ENCODE data around the gene SSX3. TPM values are rescaled to one million over a fixed set of nuclear protein-coding genes. Genes with fewer than 3 reads are reported as not detected.
"Not testable (repeated sequence)": the region's sequence is repeated elsewhere in the genome, so short reads cannot be mapped to it uniquely, and the experiment has no call there.

SSX3 gene, protein sequence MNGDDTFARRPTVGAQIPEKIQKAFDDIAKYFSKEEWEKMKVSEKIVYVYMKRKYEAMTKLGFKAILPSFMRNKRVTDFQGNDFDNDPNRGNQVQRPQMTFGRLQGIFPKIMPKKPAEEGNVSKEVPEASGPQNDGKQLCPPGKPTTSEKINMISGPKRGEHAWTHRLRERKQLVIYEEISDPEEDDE
- not detected for total RNA-seq

DNA sequence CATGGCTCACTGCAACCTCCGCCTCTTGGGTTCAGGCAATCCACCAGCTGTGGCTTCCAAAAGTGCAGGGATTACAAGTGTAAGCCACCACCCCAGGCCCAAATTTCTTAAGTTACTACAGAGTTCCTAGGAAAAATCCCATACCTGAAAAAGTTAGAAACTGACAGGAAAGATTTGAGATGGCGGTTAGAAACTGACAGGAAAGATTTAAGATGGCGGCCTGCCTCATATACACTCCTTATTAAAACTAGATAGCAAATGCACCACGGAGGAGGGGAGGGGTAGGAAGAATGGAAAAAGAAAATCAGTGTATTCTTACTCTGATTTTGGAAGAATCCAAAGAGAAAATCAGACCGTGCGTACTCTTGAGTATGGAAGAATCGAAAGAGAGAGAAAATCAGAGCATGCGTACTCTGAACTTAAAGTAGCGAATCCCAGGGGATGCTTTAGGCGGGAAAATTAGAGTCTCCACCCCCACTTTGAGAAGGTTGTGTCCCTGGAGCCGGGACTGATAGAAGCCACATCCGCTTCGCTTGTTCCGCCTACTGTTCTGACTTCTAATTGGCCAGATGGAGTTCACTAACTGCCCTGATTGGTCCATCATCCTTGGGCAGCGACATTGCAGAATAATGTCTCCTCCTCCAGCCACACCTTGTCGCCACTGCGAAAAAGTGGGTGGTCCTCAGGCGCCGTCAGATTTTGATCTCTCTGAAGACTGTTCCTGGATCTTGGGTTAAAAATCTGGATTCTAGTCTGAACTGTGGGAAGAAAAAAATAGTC, at the start of gene SSX3:
Gene SSX3, minus strand, starts transcription at position 389 of the 780 bp plus-strand sequence. CDS start 1,454 bp downstream, outside the sequence.
- H3K36me3 ChIP-seq; H3K4me3 ChIP-seq; H3K4me1 ChIP-seq; DNase-seq; H3K27me3 ChIP-seq; H3K9me3 ChIP-seq; intact Hi-C loops (cut with DNase I); H3K27ac ChIP-seq: not testable (repeated sequence)
- 80 to 85% methylated on average over 13 to 19 of the region's 19 CpGs for WGBS, 2 donors

- H3K4me1 ChIP-seq; H3K27me3 ChIP-seq; H3K27ac ChIP-seq; H3K4me3 ChIP-seq; DNase-seq; H3K36me3 ChIP-seq; H3K9me3 ChIP-seq; intact Hi-C loops (cut with DNase I): not testable (repeated sequence)
- 44% methylated on average over 1 of the region's 1 CpG; no CpG with 5 or more reads in 1 of the 2 donors for WGBS, 2 donors
Observed at GRCh38 chrX:48397825-48398224, 41.3 kb upstream of the SSX3 start.

- DNase-seq = not testable (repeated sequence)
- 57 to 96% methylated on average over 2 of the region's 2 CpGs for WGBS, 2 donors
Observed at GRCh38 chrX:48396931-48397330, 40.4 kb upstream of the SSX3 start.

GRCh38 chrX:48383239-48383638, 26.7 kb upstream of the SSX3 start, which contains the start of gene SSX4:
SSX4 (plus strand) TSS chrX:48383539; CDS start chrX:48384054, 515 bp downstream.
- H3K27ac ChIP-seq; intact Hi-C loops (cut with DNase I); H3K9me3 ChIP-seq; H3K27me3 ChIP-seq; H3K4me1 ChIP-seq; H3K36me3 ChIP-seq; DNase-seq; H3K4me3 ChIP-seq: not testable (repeated sequence)
- WGBS, 2 donors = no CpG with 5 or more reads among the region's 16 CpGs

More at GRCh38 chrX:48396931-48397330, 40.4 kb upstream of the SSX3 start:
- intact Hi-C loops (cut with DNase I); H3K27me3 ChIP-seq; H3K36me3 ChIP-seq; H3K27ac ChIP-seq; H3K9me3 ChIP-seq; H3K4me3 ChIP-seq; H3K4me1 ChIP-seq: not testable (repeated sequence)

DNA sequence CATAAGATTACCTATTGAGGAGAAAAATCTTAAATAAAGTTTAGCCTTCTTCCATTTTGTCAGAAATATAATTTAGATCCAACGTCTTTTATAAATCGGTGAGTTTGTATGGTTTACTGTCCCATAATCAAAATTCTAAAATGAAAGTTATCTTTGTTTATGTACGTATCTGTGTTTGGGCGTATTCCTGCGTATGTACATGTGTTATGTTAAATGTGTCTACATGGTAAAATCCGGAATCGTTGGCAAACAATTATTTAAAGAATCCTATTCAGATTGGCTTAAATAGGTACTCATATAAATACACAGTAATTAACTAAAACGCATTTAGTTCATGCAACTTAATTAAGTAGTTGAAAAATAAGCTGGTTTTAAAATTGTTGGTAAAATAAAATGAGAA, 13.9 kb upstream of the SSX3 start:
- H3K4me1 ChIP-seq; H3K4me3 ChIP-seq; intact Hi-C loops (cut with DNase I); DNase-seq; H3K27me3 ChIP-seq; H3K9me3 ChIP-seq; H3K36me3 ChIP-seq; H3K27ac ChIP-seq: not testable (repeated sequence)
- no CpG with 5 or more reads among the region's 8 CpGs for WGBS, 2 donors

DNA sequence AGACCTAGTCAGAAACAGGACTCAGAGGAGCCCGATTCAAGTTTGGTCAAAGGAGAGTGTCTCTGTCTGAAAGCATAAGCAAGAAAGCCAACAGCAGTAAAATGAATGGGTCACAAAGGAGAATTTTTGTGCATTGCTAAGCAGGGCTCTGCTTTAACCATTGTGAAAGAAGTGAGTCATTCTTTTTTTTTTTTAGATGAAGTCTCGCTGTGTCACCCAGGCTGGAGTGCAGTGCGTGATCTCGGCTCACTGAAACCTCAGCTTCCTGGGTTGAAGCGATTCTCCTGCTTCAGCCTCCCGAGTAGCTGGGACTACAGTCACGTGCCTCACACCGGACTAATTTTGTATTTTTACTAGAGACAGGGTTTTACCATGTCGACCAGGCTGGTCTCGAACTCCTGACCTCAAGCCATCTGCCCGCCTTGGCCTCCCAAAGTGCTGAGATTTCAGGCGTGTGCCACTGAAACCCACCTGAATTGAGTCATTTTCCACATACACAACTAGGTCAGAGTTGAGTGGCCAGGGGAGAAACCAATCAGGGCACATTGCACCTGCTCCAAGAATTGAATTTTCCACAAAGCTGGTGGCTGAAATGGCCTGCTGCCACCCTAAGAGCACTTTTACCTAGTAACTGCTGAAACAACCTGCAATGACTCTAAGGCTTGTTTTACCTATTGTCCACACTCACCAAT, 11.4 kb upstream of the SSX3 start:
- DNase-seq; H3K36me3 ChIP-seq; H3K27ac ChIP-seq; H3K4me1 ChIP-seq; H3K9me3 ChIP-seq; intact Hi-C loops (cut with DNase I); H3K27me3 ChIP-seq; H3K4me3 ChIP-seq: not testable (repeated sequence)
- no CpG with 5 or more reads among the region's 12 CpGs for WGBS, 2 donors

DNA sequence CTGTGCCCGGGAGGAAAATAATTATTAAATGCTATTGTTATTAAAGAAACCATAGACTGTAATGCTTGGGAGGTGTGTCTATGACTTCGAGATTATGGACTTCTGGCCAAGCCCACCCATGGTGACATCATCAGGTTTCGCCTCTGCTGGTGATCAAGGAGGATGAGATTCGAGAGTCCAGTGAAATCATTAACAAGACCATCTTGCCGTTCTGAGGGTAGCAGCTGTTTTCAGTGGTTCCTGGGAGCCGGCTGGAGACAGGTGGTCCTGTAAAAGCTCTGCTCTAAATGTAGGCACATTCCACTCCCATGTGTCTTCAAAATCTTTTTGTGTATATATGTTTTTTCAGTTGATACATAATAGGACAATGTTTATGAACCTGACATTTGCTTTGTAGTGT, 2.8 kb upstream of the SSX3 start:
- intact Hi-C loops (cut with DNase I) = not testable (repeated sequence)

DNA sequence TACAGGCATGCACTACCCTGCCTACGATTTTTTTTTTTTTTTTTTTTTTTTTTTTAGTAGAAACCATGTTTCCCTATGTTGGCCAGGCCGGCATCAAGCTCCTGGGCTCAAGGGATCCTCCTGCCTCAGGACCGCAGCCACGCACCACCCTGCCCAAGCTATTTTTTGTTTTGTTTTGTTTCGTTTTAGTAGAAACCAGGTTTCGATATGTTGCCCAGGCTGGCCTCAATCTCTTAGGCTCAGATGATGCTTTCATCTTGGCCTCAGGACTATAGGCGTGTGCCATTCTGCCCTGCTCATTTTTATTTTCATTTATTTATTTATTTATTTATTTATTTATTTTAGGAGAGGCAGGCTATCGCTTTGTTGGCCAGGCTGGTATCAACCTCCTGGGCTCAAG, 1.2 kb upstream of the SSX3 start:
- no peak for DNase-seq
- Histone ChIP-seq H3K27ac (no peak overlapping the region), H3K4me3 (no peak overlapping the region), H3K9me3 (no peaks in the 10 kb centered on the region), H3K4me1 (no peaks in the 10 kb centered on the region), H3K36me3 (no peaks in the 10 kb centered on the region), H3K27me3 (no peaks in the 10 kb centered on the region)
- intact Hi-C loops (cut with DNase I) = no loop called here
- TF ChIP-seq POLR2A (IDR thresholded peaks at IDR 0.05) = no peak
- no peak for TF ChIP-seq CTCF (IDR thresholded peaks at IDR 0.05)
- WGBS, 2 donors = 63 to 92% methylated on average over 4 of the region's 8 CpGs

More for the DNA sequence above, 2.8 kb upstream of the SSX3 start:
- not testable (repeated sequence) for H3K27me3 ChIP-seq, H3K36me3 ChIP-seq, H3K27ac ChIP-seq, DNase-seq, H3K4me1 ChIP-seq, H3K9me3 ChIP-seq, H3K4me3 ChIP-seq
- 71 to 83% methylated on average over 2 to 6 of the region's 6 CpGs for WGBS, 2 donors

DNA sequence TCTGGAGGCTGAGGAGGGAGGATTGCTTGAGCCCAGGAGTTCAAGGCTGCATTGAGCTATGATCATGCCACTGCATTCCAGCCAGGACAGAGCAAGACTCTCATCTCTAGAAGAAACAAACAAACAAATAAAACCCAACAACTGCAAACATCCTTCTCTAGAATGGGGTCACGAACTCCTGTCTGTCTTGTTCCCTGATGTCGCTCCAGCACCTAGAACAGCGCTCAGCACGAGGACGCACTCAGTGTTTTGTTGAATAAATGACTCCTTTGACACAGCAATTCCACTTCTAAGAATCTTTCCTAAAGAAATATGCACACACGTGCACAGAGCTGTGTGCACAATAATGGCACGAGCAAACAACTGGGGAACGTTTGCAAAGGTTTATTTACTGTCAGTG, 10.4 kb downstream of the SSX3 start:
- H3K4me3 ChIP-seq; H3K9me3 ChIP-seq; H3K36me3 ChIP-seq; DNase-seq; H3K27me3 ChIP-seq; intact Hi-C loops (cut with DNase I); H3K27ac ChIP-seq; H3K4me1 ChIP-seq: not testable (repeated sequence)
- WGBS, 2 donors = 47 to 59% methylated on average over 8 of the region's 8 CpGs

- intact Hi-C loops (cut with DNase I); H3K36me3 ChIP-seq: not testable (repeated sequence)
Observed at GRCh38 chrX:48313996-48314395, 42.5 kb downstream of the SSX3 start.

More at GRCh38 chrX:48313996-48314395, 42.5 kb downstream of the SSX3 start:
- DNase-seq, H3K4me1 ChIP-seq, H3K9me3 ChIP-seq, H3K4me3 ChIP-seq, H3K27me3 ChIP-seq, H3K27ac ChIP-seq: not testable (repeated sequence)
- 48 to 85% methylated on average over 2 of the region's 2 CpGs for WGBS, 2 donors
